ENCODE measurements around the gene ZDHHC14.

Gene ZDHHC14

DNA sequence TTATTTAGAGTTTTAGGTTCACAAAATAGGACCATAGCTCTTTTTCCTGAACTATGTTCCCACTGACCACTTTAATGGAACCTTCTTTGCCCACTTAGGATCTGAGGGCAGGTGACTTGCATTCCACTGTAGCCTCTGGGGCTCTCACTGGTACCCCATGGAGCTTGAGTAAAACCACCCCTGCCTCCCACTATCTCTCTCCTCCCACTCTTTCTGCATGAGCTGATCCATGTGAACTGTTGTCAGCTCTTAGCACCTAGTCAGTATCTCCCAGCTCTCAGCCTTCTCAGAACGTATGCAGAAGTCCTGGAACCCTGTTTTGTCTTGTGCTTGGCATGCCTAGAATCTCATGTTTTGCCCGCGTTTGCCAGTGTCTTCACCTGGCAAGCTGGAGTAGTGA lies 241.4 kb downstream of the ZDHHC14 start:
- no peak for DNase-seq (ENCODE audit: low spot score)

DNA sequence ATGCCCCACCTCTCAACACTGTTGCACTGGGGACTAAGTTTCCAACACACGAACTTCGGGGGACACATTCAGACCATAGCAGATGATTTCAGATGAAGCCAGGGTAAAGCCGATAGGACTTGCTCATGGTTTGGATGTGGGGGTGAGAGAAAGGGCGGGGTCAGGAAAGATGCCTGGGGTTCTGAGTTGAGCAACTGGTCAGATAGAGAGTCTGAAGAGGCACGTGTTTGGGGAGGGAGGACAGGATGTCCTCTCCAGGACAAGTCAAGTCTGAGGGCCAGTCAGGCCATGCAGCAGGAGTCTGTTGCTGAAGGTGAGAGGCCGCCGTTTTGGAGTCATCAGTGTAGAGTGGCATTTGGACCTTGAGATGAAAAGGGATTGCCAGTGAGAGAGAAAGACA lies 244.1 kb downstream of the ZDHHC14 start:
- DNase-seq (ENCODE audit: low spot score) = no peak

DNA sequence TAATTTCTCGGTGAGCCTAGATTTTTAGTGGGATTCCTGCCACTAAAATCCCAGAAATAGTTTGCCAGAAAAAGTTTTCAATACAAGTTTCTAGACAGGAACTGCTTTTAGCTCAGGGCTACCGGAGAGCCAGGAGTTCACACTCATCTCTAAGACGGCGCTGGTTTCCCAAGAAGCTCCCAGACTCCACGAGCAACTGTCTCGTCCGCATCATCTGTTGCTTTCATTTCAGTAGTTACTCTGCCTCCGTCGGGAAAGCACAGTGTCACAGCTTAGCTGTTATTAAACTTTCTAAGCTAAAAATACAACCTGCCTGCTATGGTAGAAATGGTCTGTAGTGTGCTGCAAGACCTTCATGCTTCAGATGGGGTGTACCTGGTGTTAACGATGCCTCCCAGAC lies 244.8 kb downstream of the ZDHHC14 start:
- no peak for DNase-seq (ENCODE audit: low spot score)

DNA sequence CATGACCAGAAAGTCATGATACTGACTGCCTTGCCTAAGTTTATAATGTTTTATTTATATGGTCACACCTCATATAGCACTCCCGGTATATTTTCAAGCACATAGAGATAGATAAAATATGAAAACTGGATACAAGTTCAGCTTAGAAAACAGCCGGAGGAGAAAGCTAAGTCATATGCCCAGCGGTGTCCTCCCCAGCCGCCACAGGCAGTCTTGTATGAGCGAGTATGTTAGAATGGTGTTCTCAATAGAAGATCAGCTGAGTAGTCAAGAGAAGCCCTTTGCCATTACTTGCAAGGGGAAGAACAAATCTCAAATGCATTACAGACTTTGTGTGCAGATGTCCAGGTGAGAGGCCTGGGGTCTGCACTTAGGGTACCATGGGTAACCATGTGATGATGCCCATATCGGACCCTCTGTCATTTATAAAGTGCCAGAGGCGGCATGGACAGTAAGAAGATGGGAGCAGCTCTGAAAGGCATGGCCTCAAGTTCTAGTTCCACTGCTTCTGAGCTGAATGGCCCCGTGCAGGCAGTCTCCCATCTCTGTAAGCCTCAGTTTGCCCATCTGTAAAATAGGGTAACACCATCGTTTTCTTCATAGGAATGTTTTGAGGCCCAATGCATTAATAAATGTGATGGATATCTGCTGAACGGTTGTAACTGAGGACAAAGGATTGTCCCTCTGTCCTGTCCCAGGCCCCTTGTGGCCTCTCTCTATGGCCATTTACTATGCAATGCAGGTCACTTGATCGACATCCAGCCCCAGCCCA lies 246.4 kb downstream of the ZDHHC14 start:
- no peak for DNase-seq (ENCODE audit: low spot score)

DNA sequence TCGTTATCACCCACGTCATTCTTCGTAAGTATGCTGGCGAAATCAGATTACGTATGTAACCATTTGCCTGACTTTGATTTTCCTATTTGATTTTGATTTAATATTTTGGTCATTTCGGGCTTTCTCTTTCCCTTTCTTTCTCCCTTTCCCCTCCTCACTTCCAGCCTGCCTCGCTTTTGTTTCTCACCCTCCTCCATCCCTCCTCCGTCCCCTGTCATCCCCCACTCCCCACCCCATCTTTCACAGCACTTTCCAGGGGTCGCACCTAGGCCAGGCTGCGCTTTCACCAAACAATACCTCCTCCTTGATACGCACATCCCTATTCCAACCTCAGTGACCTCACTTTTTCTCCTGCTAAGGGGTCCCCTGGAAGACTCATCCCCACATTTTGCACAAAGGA lies 247.5 kb downstream of the ZDHHC14 start:
- no peak for DNase-seq (ENCODE audit: low spot score)

DNA sequence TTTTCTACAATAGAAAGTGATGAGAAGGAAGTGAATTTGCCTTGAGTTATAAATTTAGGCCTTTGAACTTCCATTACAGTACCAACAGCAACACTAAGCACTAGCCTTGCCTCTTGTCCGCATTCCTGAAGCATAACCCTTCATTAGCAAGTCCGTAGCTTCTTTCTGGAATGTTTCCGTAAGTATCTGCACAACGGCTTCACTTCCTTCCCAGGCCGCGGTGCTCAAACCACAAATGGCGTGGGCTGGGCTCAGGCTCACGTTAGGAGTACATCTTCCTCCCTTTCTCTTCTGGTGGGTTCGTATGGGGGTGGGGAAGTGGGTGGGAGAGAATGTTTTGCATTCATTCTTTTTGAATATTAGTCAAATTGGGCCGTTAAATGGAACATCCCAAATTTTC lies 248.2 kb downstream of the ZDHHC14 start:
- no peak for DNase-seq (ENCODE audit: low spot score)

DNA sequence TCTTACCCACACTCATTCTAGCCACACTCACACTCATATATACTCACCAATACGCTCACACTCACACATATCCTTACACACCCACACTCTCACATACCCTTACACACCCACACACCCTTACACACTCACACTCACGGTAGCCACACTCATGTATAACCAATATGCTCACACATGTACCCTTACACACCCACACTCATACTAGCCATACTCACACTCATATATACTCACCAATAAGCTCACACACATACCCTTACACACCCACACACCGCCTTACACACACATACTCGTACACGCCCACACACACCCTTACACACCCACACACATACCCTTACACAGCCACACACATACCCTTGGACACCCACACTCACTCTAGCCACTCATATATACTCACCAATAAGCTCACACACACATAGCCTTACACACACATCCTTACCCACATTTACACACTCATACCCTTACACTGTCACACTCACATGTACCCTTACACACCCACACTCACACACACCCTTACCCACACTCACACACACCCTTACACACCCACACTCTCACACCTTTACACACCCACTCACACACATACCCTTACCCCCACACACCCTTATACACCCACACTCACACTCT lies 249.6 kb downstream of the ZDHHC14 start:
- DNase-seq (ENCODE audit: low spot score) = no peak

GRCh38 chr6:157631412-157631811 lies 250.4 kb downstream of the ZDHHC14 start:
- no peak for DNase-seq (ENCODE audit: low spot score)

DNA sequence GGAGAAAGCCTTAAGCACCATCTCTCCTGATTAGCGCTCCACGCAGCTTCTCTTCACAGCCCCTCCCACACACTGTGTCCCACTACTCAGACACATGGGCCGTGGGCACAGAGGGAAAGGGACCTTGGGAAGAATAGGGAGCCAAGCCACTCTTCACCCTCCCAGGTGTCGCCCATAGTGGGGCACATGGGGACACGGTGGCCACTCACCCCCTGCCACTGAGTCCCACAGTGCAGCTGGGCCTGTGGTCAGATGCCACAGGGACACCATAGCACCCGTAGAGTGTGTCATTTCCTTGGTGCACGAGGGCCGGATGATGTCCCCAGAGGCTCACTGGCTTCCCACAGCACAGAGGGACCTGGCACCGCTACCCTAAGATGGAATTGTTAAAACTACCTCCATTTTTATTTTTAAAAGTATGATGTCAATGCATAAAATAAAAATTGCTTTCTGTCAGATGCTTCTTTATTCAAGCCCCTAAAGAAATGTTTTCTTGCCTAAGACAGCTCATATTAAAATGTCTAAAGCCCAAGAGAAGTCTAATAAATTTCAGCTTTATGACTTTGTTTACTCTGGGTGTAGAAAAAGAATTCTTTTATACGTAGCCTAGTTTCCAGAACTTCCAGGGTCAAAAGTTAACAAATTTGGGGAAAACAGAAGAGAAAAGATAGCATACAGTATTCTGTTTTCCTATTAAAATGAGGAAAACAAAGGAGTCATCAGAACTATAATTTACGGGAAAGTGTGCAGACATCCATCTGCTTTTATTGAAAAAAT lies 251.0 kb downstream of the ZDHHC14 start:
- DNase-seq (ENCODE audit: low spot score) = no peak

- no peak for DNase-seq (ENCODE audit: low spot score)
Observed at GRCh38 chr6:157632821-157633220, 251.8 kb downstream of the ZDHHC14 start.

DNA sequence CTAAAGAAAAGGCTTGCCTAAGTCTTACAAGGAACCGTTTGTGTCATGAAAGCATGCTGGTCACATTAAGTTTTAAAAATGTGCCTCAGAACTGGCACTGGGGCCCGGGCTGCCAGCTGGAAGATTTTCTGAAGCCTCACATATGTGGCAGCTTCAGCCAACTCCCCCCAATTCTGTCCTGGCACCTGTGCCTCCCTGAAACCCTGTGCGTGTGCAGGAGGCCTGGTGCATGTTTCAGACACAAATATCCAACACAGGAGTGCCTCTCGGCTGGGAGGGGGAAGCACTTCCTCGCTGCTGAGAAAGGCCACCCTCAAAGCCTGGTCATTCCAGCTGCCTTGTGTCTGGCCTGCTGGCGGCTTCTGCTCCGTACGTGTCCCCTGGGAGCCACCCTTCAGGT lies 253.6 kb downstream of the ZDHHC14 start:
- no peak for DNase-seq (ENCODE audit: low spot score)

DNA sequence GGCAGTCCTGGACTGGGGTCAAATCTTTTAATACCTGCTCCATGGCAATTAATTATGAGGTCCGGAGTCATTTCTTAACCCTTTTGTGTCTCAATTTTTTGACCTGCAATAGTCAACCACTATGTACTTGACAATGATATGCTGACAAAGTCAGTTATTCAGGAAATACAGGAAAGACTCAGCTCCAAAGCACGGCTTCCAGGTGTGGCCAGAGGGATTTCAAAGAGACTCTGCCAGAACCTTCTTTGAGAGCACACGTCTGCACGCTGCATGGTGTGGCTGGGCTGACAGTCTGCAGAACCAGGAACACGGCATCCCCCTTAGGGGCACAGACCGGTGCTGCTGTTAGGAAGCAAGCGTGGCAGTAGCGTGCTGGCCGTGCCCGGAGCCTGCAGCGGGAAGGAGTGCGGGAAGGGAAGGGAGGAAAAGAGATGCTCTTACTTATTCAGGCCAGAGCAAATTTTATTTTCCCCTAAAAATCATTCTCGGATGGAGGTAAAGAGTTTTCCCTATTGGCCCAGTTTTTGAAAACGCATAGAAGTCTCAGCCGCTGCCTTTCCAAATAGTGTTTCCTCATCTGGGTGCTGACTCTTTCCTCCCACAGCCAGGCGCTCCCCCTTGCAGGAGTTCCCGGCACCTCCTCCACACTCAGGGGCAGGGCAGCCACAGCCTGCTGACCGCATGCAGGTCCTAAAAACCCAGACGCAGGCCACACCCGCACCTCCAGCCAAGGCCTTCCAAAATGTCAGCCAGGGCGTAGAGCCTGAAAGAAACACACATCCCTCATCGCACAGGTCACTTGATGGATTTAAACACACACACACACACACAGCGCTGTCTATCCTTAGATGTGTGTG lies 254.6 kb downstream of the ZDHHC14 start:
- no peak for DNase-seq (ENCODE audit: low spot score)

- no peak for DNase-seq (ENCODE audit: low spot score)
Observed at GRCh38 chr6:157637516-157637915, 256.5 kb downstream of the ZDHHC14 start.

- no peak for DNase-seq (ENCODE audit: low spot score)
Observed at GRCh38 chr6:157637941-157638662, 257.1 kb downstream of the ZDHHC14 start.

DNA sequence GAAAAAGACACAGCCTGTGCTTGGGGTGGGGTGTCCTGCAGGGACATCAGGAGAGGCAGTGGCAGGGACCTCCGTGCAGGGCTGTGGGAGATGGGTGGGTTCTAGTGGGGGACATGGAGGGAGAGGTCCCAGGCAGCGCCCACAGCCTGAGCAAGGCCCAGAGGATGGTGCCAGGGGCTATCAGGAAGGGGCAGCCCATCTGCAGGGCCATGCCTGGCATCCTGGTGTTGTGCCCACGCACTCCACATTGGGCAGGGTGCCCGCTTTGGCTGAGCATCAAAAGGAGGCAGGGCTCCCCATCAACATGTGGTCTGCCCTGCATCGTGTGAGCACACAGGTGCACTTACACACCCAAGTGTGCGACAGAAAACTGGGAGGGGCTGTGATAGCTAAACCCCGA lies 257.8 kb downstream of the ZDHHC14 start:
- no peak for DNase-seq (ENCODE audit: low spot score)

GRCh38 chr6:157640746-157641451 lies 259.9 kb downstream of the ZDHHC14 start:
- DNase-seq (ENCODE audit: low spot score) = no peak

DNA sequence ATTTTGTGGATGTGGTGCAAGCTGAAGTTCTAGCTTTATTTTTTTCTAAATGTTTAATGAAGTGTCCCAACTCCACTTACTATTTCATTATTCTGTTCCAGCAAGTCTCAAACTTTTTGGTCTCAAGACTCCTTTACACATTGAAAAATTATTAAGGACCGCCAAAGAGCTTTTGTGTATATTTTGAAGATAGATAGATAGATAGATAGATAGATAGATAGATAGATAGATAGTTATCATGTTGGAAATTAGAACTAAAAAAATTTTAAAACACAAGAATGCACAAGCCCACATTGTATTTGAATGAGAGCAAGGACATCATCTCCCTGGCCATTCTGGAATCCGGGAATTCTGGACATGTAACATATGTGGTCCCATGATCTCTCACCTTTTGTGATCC lies 260.8 kb downstream of the ZDHHC14 start:
- no peak for DNase-seq (ENCODE audit: low spot score)

- no peak for DNase-seq (ENCODE audit: low spot score)
Observed at GRCh38 chr6:157642736-157643135, 261.7 kb downstream of the ZDHHC14 start.

- peak; percentile 74 for DNase-seq (ENCODE audit: low spot score)
Observed at GRCh38 chr6:157644043-157644810, 263.2 kb downstream of the ZDHHC14 start.

DNA sequence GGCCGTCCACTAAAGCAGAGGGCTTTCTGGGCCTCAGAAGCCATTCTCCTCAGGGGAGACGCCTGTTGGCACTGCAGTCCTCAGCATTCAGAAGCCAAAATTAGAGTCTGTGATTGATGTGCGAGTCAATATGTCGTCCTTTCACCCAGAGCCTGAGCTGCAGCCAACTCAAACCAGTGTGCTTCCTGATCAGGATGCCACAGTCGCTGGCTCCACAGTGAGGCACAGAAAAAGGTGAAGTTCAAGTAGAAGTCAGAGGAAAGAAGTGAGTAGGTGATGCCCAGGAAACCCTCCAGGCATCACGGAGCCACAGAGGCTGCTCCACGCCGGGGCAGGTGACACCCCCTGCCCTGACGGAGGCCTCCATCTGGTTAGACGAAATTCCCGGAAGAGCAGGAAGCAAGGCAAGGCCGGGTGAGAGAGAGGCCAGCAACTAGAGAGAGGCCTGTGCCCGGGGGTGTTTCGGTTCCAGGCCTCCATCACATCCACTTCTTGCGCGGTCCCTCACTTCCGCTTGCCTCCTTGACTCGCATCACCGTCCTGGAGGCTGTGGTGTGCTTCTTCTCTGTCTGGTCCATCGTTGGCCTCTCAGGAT lies 264.3 kb downstream of the ZDHHC14 start:
- DNase-seq (ENCODE audit: low spot score) = no peak

Data from D341Med (cell line).